Thyroid gland (tissue), 4 donors: ENCODE results near the gene SPON1. TPM values are rescaled to one million over a fixed set of nuclear protein-coding genes. Genes with fewer than 3 reads are reported as not detected.

Source experiments
- DNase-seq, 2 donors: peaks; one replicate each; pipeline ENCODE4 v3.0.0-alpha.2; 2019
- H3K27ac ChIP-seq, 3 donors: fragments of 200-600 bp; sonication (generic); 1 replicate in 2 of 3; 2 replicates in 1 of 3; pipeline ENCODE4 v1.5.1; 2016 to 2019; ENCODE audit warnings: mild to moderate bottlenecking in 1 of 3, moderate library complexity in 1 of 3
- H3K27me3 ChIP-seq: fragments of 200-600 bp; sonication (generic); one replicate; pipeline ENCODE4 v1.5.1; 2019
- H3K36me3 ChIP-seq, 2 donors: fragments of 200-600 bp; sonication (generic); one replicate each; pipeline ENCODE4 v1.5.1; 2016 to 2019
- H3K4me1 ChIP-seq, 2 donors: fragments of 200-600 bp; sonication (generic); one replicate each; pipeline ENCODE4 v1.5.1; 2017 to 2019
- H3K4me3 ChIP-seq, 3 donors: fragments of 200-600 bp; sonication (generic); replicated peaks in 1 of 3; 1 replicate in 2 of 3; 2 replicates in 1 of 3; pipeline ENCODE4 v1.5.1; 2016; ENCODE audit warnings: mild to moderate bottlenecking in 1 of 3
- H3K9me3 ChIP-seq: fragments of 200-600 bp; sonication (generic); one replicate; pipeline ENCODE4 v1.5.1; 2017
- CTCF ChIP-seq, 6 experiments: fragments of 200-600 bp in 3 of 6; fragments of 450-650 bp in 3 of 6; sonication (generic) in 3 of 6; IDR thresholded peaks; one replicate each; pipeline ENCODE4 v1.5.1; 2016 to 2019; ENCODE audit warnings: antibody characterized with exemption in 6 of 6, mild to moderate bottlenecking in 2 of 6, inconsistent platforms in 1 of 6, moderate library complexity in 1 of 6
- POLR2A ChIP-seq, 2 donors: fragments of 450-650 bp; IDR thresholded peaks; one replicate each; pipeline ENCODE4 v1.6.1; 2017; ENCODE audit warnings: antibody characterized with exemption in 2 of 2, mild to moderate bottlenecking in 2 of 2, moderate library complexity in 1 of 2
- WGBS, 2 donors: methylation state at CpG; one replicate each; pipeline ENCODE4 v1.1.5; 2017; 5-methylcytosine and 5-hydroxymethylcytosine counted together
- intact Hi-C: fragments of 100-400 bp; cut with DNase I; formaldehyde crosslinking; loops from one replicate; pipeline ENCODE4 v1.15.1; 2023
- small RNA-seq: library from RNA; depleted of rRNA; stranded (forward); fragments of <200 nt; gene quantifications from one replicate; pipeline ENCODE3, GENCODE V24; 2016
- total RNA-seq, 4 donors: library from RNA; depleted of rRNA; stranded (reverse); fragments of >200 nt; gene quantifications; one replicate each; pipeline ENCODE4 v1.2.3, GENCODE V29; 2016

The SPON1 gene
- total RNA-seq, 4 donors from 2014 or later, result 7.3 to 14.9 (median 10.9) TPM

- H3K9me3 ChIP-seq, result no peaks in the 10 kb centered on the region
- no peaks in the 10 kb centered on the region for H3K27me3 ChIP-seq
- H3K4me3 ChIP-seq, result no peak overlapping the region
- H3K4me1 ChIP-seq, result peaks cover 7% of the 10 kb centered on the region in 2 donors
- H3K27ac ChIP-seq, result no peak overlapping the region
- WGBS, 2 donors, result 92 to 98% methylated on average over 2 of the region's 2 CpGs
- no peak for TF ChIP-seq CTCF (IDR thresholded peaks at IDR 0.05)
- TF ChIP-seq POLR2A (IDR thresholded peaks at IDR 0.05), result no peak
- H3K36me3 ChIP-seq, result no peaks in the 10 kb centered on the region
- DNase-seq, result no peak
- intact Hi-C loops, result no loop called here
Observed at GRCh38 chr11:14315130-14315529, 352.6 kb downstream of the SPON1 start.

Small RNA genes within 50 kb of the gene (small RNA-seq; reads per million reads assigned to genes)
- not detected for gene RNA5SP332
